Caki2 (cell line): ENCODE data around the gene TRAF3. TPM values are rescaled to one million over a fixed set of nuclear protein-coding genes. Genes with fewer than 3 reads are reported as not detected.
A peak's percentile ranks its signal among the peaks of the same experiment; 100 is the strongest.

ENCODE experiments used
- DNase-seq: peaks from one replicate; pipeline ENCODE4 v3.0.0-alpha.2; 2015; ENCODE audit warnings: low read depth
- in situ Hi-C: cut with HindIII; loops from 2 replicates; pipeline ENCODE4 v1.10.0; 2016; ENCODE audit warnings: low sequenced_read_pairs, low pct_unique_long_range_greater_than_20kb, mixed read lengths
- total RNA-seq: library from RNA; depleted of rRNA; stranded (reverse); fragments of >200 nt; shearing (Covaris generic); gene quantifications from 2 replicates; pipeline ENCODE4 v1.2.3, GENCODE V29; 2014; ENCODE audit warnings: low replicate concordance; rRNA removed

The TRAF3 gene
- 4.4 and 13.2 TPM in 2 replicates for total RNA-seq

DNA sequence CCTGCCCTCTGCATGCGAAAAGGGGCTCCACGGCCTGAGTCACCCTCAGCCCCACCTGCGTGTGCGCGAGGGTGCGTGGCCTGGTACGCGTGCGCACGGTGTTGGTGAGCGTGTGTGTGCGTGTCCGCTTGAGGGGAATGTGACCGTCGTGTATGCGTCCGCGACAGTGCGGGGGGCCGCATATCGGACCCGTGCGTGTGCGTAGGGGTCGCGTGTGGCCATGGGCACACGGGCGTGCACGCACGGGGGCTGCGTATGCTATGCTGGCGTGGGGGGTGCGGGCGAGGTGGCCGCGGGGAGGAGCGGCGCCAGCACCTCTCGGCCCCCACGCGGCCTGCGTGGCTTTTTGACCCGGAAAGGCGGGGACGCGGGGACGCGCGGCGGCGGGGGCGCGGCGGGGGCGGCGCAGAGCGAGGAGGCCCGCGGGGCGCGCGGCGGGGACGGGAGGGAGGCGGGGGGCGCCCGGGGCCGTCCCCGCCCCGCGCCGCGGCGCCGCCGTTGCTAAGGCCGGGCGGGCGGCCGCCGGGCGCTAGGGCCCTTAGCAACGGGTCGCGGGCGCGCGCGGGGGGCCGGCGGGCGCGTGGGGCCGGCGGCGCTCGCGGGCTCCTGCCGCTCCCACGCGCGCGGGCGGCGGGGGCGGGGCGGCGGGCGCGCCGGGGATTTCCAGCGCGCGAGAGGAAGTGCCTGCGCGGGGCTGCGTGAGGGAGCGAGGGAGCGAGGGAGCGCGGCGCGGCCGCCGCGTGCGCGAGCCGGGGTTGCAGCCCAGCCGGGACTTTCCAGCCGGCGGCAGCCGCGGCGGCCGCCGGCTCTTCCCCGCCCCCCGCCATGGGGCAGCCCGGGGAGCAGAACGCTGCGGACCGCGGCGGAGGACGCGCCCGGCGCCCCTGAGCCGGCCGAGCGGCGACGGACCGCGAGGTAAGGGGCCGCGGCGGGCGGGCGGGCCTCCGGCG lies at the start of gene TRAF3:
Gene TRAF3, plus strand, starts transcription at position 689 of the 950 bp plus-strand sequence. CDS start 92,753 bp downstream, outside the sequence.
- in situ Hi-C loops = no loop called here

GRCh38 chr14:102728501-102728900 lies 48.7 kb upstream of the TRAF3 start:
- in situ Hi-C loops = no loop called here
- no peak for DNase-seq

More for the DNA sequence above, at the start of gene TRAF3:
- DNase-seq = peak; percentile 41

DNA sequence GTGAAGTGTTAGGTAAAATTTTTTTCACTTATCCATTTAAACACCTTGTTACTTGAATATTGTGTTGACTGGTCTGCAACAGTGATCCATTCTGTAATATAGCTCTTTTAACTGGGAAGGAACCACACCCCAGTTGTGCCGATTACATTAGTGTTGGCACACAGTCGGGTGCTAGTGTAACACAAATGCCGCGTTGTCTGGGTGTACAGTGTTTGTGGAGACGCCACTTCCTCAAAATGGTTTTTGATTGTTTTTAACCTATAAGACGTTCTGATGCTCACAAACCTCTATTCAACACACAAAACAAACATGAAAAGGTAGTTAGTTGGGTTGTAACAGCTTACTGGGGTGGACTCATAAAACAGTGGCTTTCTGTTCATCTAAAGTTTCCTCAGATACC lies 48.0 kb upstream of the TRAF3 start:
- in situ Hi-C loops = no loop called here
- DNase-seq = no peak

DNA sequence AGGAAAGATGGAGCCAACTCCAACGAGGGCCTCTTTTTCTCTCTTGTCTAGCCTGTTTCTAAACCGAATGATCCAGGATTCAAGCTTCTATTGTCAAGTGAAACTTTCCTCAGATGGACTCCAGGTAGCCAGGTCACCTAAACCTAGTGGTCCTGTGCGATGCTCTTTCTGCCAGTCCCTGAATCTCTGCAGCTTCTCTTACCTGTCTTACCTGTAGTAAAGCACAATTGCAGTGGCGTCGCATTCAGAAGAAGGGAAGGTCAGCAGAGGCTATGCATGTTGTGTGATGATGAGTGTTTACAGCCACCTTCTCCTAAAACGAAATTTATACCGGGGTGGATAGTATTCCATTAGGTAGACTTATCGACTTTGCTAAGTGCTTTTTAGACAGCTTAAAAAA lies 47.4 kb upstream of the TRAF3 start:
- DNase-seq = no peak
- in situ Hi-C loops = no loop called here

GRCh38 chr14:102731101-102731870 lies 46.0 kb upstream of the TRAF3 start:
- in situ Hi-C loops = no loop called here
- DNase-seq = no peak

DNA sequence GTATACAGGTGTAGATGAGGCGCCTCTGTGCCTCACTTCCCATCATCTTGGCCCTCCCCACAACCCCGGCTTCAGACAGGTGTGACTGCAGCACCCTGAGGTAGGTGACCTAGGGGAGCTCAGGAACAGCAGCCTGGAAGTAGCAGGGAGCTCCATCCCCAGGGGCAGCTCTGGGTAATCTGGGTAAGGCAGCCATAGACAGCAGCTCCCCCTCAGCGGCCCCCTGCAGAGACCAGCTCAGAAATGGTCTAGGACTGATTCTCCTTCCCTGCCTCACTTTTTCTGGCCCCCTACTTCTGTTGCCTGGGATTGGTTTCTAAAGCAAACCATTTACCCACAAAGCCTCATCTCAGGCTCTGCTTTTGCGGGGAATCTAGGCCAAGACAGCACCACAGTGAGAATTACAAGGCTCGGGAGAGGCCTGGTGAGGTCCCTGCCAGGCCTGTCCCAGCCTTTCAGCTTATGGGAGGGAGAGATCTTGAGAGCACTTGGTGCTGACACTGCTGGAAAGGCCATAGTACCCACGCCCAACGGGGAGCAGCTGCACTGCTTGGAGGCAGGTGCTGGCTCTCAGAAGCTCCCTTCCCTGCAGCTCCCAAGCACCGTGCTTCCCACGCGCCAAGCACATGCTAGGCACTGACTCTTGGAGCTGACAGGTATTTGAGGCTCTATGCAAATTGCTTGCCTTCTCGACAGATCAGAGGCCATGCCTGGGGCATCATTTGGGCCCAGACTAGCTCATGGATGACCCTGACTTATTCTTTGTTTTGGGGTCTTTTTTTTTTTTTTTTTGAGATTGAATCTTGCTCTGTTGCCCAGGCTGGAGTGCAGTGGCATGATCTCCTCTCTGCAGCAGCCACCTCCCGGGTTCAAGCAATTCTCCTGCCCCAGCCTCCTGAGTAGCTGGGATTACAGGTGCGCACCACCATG lies 45.1 kb upstream of the TRAF3 start:
- DNase-seq = no peak
- in situ Hi-C loops = no loop called here

DNA sequence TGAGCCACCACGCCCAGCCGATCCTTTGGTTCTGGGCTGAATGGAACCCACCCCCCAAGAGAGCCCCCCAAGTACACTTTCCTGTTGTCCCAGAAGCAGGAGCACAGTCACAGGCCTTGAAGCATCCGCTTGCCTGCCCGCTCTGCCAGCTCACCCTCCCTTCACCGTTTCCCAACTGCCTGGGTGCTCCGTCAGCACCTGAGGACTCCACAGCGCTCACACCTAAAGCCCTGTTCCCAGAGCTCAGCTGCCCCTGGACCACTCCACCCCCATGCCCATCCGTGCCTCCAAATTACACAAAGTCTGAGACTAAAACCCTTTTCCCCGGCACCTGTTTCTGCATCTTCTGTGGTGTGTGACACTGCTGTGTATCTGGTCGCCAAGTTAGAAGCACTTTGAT lies 44.3 kb upstream of the TRAF3 start:
- DNase-seq = no peak
- in situ Hi-C loops = no loop called here

DNA sequence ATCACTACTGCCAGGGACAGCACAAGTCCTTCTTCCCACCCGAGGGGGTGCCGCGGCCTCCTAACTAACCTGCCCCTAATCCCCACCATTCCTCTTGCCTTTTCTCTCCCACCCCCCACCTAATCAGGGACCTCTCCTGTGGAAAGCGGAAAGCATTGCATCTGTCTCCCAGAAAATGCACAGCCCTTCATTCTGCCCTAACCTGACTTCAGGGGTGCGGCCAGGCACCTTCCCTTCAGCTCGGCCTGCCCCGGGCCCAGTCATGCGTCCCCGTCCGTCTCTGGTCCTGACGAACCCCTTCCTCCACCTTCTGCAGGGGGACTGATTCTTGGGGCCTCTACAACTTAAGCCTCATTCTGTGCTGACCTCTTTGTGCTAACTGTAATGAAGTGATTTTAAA lies 43.9 kb upstream of the TRAF3 start:
- no peak for DNase-seq
- in situ Hi-C loops = no loop called here

DNA sequence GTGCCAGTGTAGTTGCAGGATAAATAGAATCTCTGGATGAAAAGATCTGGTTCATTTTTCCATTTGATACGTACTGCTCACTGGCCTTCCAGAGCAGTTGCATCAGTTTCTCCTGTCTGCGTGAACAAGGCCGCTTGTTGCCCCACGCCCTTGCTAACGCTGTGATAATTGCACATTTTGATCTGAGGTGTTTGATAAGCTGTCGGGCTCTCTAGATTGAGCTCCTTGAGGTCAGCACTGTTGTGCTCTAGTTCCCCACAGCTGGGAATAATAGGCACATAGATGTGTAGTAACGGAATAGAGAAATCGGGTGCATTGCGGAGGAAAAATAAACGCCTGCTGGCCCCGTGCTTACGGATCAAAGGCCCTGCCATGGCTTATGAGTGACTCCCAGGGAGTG lies 42.8 kb upstream of the TRAF3 start:
- in situ Hi-C loops = no loop called here
- DNase-seq = no peak

DNA sequence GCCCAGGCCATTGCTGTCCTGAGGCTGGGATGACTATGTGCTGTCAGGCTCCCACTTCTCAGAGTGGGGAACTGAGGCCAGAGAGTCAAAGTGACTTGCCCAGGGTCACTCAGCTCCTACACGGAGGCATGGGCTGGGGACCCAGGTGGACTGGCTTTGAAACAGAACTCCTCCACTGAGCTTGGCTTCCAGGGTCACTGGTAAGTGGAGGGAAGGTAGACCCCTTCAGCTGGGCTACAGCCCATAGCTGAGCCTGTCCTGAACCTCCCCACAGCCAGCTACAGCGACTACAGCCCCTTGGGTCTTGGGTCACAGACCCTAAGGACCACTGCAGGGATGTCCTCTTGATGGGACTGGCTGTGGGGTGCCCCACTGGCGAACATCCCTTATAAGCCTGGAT lies 40.3 kb upstream of the TRAF3 start:
- no peak for DNase-seq
- in situ Hi-C loops = no loop called here

DNA sequence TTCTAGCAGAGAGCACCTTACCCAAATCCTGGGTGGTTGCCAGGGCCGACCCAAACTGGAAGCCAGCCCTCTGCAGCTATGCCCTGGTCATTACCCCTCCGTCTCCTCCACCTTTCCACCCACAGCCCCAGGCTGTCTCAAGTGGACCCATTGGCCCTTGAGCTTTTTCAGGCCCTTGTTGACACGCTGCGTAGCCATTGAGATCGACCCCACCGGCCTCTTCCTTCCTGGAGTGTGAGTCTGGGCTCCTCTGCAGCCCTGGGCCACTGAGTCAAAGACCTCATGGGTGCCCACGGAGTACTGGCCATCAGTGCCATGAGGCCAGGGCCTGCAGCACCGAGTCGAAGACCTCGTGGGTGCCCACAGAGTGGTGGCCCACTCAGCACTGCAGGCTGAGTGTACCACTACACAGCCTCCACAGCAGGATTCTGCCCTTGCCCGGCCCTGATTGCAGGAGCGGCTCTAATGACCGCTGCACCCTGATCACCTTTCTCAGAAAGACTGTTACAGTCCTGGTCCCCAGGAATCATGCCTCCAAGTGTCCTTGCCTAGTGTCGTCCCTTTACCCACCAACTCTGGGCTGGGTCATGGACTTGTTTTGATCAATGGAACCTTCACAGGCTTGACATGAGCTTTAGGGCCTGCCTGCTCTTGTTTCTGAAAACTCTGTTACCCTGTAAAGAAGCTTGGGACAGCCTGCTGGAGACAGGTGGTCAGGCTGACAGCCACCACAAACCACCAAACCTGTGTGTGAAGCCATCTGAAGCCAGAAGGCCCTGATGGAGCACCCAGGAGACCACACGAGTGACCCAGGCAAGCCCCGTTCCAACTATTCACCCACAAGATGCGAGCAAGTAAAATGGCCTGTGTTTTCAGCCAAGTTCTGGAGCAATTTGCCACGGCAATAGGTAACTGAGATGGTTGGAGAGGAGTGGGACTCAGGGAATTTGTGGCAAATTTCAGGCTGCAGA lies 39.6 kb upstream of the TRAF3 start:
- in situ Hi-C loops = no loop called here
- no peak for DNase-seq

DNA sequence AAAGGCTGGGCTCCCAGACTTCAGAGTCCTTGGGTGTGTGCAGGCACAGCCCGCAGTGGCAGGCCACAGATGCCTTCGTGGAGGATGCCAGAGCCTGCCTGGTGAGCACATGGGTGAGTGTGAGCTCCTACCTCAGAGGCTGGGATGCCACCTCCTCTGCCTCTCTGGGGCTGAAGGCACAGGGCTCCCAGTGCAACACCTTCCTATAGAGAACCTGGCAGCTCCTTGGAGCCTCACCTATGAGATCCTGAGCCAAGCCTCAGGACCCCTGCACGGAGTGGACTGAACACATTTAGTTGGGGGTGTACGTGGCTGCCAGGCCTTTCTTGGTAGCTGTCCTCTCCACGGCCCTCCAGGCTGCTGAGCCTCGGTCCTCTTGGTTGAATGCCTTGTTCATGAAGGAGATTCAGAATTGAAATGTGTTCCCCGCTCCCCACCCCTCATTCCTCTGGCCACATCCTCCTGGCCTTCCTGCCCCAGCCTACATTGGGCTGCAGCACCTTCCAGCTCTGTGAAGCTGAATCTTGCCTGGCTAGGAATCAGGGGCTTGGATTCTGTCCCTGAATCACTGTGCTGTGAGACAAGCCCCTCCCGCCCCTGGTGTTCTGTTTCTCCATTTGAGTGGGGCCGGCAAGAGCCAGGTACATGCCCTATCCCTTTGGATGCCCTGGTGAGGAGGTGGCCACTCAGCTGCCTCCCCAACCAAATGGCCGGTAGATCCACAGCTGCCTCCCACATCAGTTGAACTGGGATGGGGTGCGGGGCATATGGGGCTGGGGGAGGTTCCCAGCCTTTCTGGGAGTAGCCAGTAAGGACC lies 38.7 kb upstream of the TRAF3 start:
- no peak for DNase-seq
- in situ Hi-C loops = no loop called here

DNA sequence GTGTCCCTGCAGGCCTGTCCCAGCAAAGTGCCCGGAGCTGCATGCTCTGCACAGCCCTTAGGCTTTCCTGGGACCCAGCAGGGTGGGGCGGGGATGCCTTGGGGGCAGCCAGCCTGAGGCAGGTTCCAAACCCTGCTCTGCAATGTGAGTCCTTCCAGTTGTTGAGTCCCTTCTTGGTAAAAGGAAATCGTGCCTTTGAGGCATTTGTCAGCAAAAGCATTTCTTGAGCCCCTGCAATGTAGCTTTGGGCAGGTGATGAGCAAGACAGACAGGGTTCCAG lies 38.1 kb upstream of the TRAF3 start:
- in situ Hi-C loops = no loop called here
- no peak for DNase-seq

- DNase-seq = no peak
- in situ Hi-C loops = no loop called here
These were observed 30.4 kb upstream of the TRAF3 start for GRCh38 chr14:102746634-102747438.

DNA sequence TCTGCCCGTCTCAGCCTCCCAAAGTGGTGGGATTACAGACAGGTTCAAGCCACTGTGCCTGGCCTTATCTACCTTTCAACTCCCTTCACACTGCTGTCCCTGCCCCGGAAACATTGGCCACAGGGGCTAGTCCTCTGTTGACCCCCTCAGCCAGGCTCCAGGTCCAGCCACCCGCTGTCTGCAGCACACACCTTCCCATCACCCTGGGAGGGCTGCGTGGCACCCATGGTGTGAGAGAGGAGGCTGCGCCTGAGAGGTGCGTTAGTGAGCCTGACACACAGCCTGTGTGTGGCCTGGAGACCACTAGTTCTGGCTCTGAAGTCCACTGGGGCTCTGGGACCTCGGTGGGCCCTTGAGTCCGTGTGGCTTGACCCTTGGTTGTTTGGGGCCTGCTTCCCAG lies 28.4 kb upstream of the TRAF3 start:
- in situ Hi-C loops = no loop called here
- DNase-seq = no peak
